SK-N-SH (cell line): ENCODE data around the gene AIP. TPM values are rescaled to one million over a fixed set of nuclear protein-coding genes. Genes with fewer than 3 reads are reported as not detected.
"Not testable (repeated sequence)": the region's sequence is repeated elsewhere in the genome, so short reads cannot be mapped to it uniquely, and the experiment has no call there.

Experiments used
- CTCF ChIA-PET: fragments of 300-600, 350-600 bp; formaldehyde crosslinking; extraction: SDS; loops from one replicate; lab custom pipeline; 2021; lab: Yijun Ruan, JAX
- POLR2A ChIA-PET: fragments of 350-600 bp; sonication (Branson Sonifier 250); formaldehyde crosslinking; extraction: SDS; loops from one replicate; lab custom pipeline; 2020; ENCODE audit warnings: antibody characterized with exemption, inconsistent platforms; lab: Yijun Ruan, JAX
- DNase-seq: peaks from one replicate; pipeline ENCODE4 v3.0.0; 2012
- H2AFZ ChIP-seq: fragments of 200-600 bp; sonication (generic); 2 replicates; pipeline ENCODE4 v1.8.1; 2016; ENCODE audit warnings: antibody characterized with exemption, mild to moderate bottlenecking, low read depth
- H3F3A ChIP-seq: fragments of 200-600 bp; sonication (generic); replicated peaks from 2 replicates; pipeline ENCODE3; 2016; ENCODE audit warnings: antibody characterized with exemption, mild to moderate bottlenecking; ENCODE audit not compliant: insufficient read depth
- H3K27ac ChIP-seq, 2 experiments: fragments of 200-500 bp in 1 of 2; fragments of 200-600 bp in 1 of 2; sonication (Bioruptor generic) in 1 of 2; sonication (generic), shearing (Covaris generic) in 1 of 2; 2 replicates each; pipeline versions ENCODE4 v1.5.1 to v1.6.1; 2014 to 2016; ENCODE audit warnings: low read depth in 2 of 2, inconsistent platforms in 1 of 2, low read length in 1 of 2, mild to moderate bottlenecking in 1 of 2, mixed read lengths in 1 of 2
- H3K27me3 ChIP-seq: fragments of 200-600 bp; sonication (generic), shearing (Covaris generic); 2 replicates; pipeline ENCODE4 v1.6.1; 2016; ENCODE audit warnings: mixed run types; ENCODE audit not compliant: insufficient read depth
- H3K36me3 ChIP-seq, 2 experiments: fragments of 200-500 bp in 1 of 2; fragments of 200-600 bp in 1 of 2; sonication (Bioruptor generic) in 1 of 2; sonication (generic) in 1 of 2; replicated peaks in 1 of 2; 2 replicates each; pipeline versions ENCODE3 to v1.5.1; 2014 to 2016; ENCODE audit warnings: low read length in 1 of 2, mild to moderate bottlenecking in 1 of 2; ENCODE audit not compliant: insufficient read depth in 2 of 2, control insufficient read depth in 1 of 2
- H3K4me1 ChIP-seq, 2 experiments: fragments of 200-500 bp in 1 of 2; fragments of 200-600 bp in 1 of 2; sonication (Bioruptor generic) in 1 of 2; sonication (generic), shearing (Covaris generic) in 1 of 2; 2 replicates each; pipeline versions ENCODE4 v1.5.1 to v1.6.1; 2014 to 2016; ENCODE audit warnings: low read depth in 1 of 2, low read length in 1 of 2, mixed run types in 1 of 2; ENCODE audit not compliant: insufficient read depth in 2 of 2, control insufficient read depth in 1 of 2
- H3K4me2 ChIP-seq: fragments of 200-600 bp; sonication (generic), shearing (Covaris generic); 2 replicates; pipeline ENCODE4 v1.6.1; 2017; ENCODE audit warnings: mixed run types
- H3K4me3 ChIP-seq, 2 experiments: fragments of 200-500 bp in 1 of 2; fragments of 200-600 bp in 1 of 2; sonication (Bioruptor generic) in 1 of 2; sonication (generic), shearing (Covaris generic) in 1 of 2; 2 replicates each; pipeline versions ENCODE4 v1.5.1 to v1.8.1; 2014 to 2016; ENCODE audit warnings: low read depth in 2 of 2, inconsistent platforms in 1 of 2, low read length in 1 of 2, mild to moderate bottlenecking in 1 of 2, mixed read lengths in 1 of 2, moderate library complexity in 1 of 2
- H3K79me2 ChIP-seq: fragments of 200-600 bp; sonication (generic); 2 replicates; pipeline ENCODE4 v1.8.1; 2017; ENCODE audit warnings: mild to moderate bottlenecking; ENCODE audit not compliant: insufficient read depth
- H3K9ac ChIP-seq: fragments of 200-600 bp; sonication (generic); 2 replicates; pipeline ENCODE4 v1.6.1; 2017; ENCODE audit warnings: mixed run types
- H3K9me2 ChIP-seq: fragments of 200-600 bp; sonication (generic); 2 replicates; pipeline ENCODE4 v1.6.1; 2017; ENCODE audit warnings: mixed run types
- H3K9me3 ChIP-seq: fragments of 200-600 bp; sonication (generic); 2 replicates; pipeline ENCODE4 v1.6.1; 2017; ENCODE audit warnings: mixed run types, mild to moderate bottlenecking, moderate library complexity
- H4K20me1 ChIP-seq: fragments of 200-600 bp; sonication (generic); 2 replicates; pipeline ENCODE4 v1.6.1; 2017; ENCODE audit warnings: mild to moderate bottlenecking, mixed run types; ENCODE audit not compliant: insufficient read depth
- CHD2 ChIP-seq: fragments of 150-350 bp; IDR thresholded peaks from 2 replicates; pipeline ENCODE4 v1.6.1; 2018; ENCODE audit warnings: low read length; ENCODE audit not compliant: partially characterized antibody
- ELF1 ChIP-seq: IDR thresholded peaks from 2 replicates; pipeline ENCODE4 v1.4.0; 2012
- EP300 ChIP-seq, 2 experiments: IDR thresholded peaks; 2 replicates each; pipeline versions ENCODE4 v1.4.0 to v1.6.1; 2012; ENCODE audit warnings: borderline replicate concordance in 1 of 2, low read depth in 1 of 2, low read length in 1 of 2
- GABPA ChIP-seq: IDR thresholded peaks from 2 replicates; pipeline ENCODE4 v1.4.0; 2012; ENCODE audit warnings: low read depth, mild to moderate bottlenecking
- GATA2 ChIP-seq: sonication (generic); formaldehyde crosslinking; IDR thresholded peaks from 2 replicates; pipeline ENCODE4 v1.5.0; 2020; ENCODE audit warnings: mild to moderate bottlenecking, missing genetic modification reagents
- IRF3 ChIP-seq: fragments of 150-350 bp; IDR thresholded peaks from 2 replicates; pipeline ENCODE4 v1.6.1; 2016; ENCODE audit warnings: mild to moderate bottlenecking, low read depth, low read length
- JUND ChIP-seq: IDR thresholded peaks from 2 replicates; pipeline ENCODE4 v1.4.0; 2012
- MEF2A ChIP-seq: IDR thresholded peaks from 2 replicates; pipeline ENCODE4 v1.4.0; 2012; ENCODE audit warnings: low read depth, borderline replicate concordance
- NRF1 ChIP-seq: IDR thresholded peaks from 2 replicates; pipeline ENCODE4 v1.6.1; 2012; ENCODE audit warnings: low read depth, mild to moderate bottlenecking, low read length
- PBX3 ChIP-seq: IDR thresholded peaks from 2 replicates; pipeline ENCODE4; 2012
- POLR2AphosphoS5 ChIP-seq: IDR thresholded peaks from 2 replicates; pipeline ENCODE4 v1.6.1; 2012; ENCODE audit warnings: low read depth, low read length
- RAD21 ChIP-seq: IDR thresholded peaks from 2 replicates; pipeline ENCODE4 v1.6.1; 2012; ENCODE audit warnings: mild to moderate bottlenecking, low read length
- RXRA ChIP-seq: IDR thresholded peaks from 2 replicates; pipeline ENCODE4 v1.4.0; 2012; ENCODE audit warnings: low read depth, mild to moderate bottlenecking, borderline replicate concordance
- SIN3A ChIP-seq: IDR thresholded peaks from 2 replicates; pipeline ENCODE4 v1.6.1; 2012; ENCODE audit warnings: low read depth, mild to moderate bottlenecking, low read length, moderate library complexity, borderline replicate concordance
- SMC3 ChIP-seq: IDR thresholded peaks from 2 replicates; pipeline ENCODE4 v1.6.1; 2012; ENCODE audit warnings: low read depth, low read length, improper control_type of control experiment
- TAF1 ChIP-seq: IDR thresholded peaks from 2 replicates; pipeline ENCODE4 v1.6.1; 2012; ENCODE audit warnings: low read depth, mild to moderate bottlenecking, low read length, moderate library complexity, borderline replicate concordance
- TEAD4 ChIP-seq: IDR thresholded peaks from 2 replicates; pipeline ENCODE4 v1.4.0; 2012; ENCODE audit warnings: mild to moderate bottlenecking, borderline replicate concordance; ENCODE audit not compliant: insufficient read depth
- YY1 ChIP-seq: IDR thresholded peaks from 2 replicates; pipeline ENCODE4 v1.4.0; 2012; ENCODE audit warnings: low read depth, mild to moderate bottlenecking
- WGBS: methylation state at CpG from one replicate; pipeline ENCODE4 v1.1.6; 2017; ENCODE audit warnings: low lambda C conversion rate; 5-methylcytosine and 5-hydroxymethylcytosine counted together
- polyA plus RNA-seq, 3 experiments: library from polyadenylated mRNA; depleted of rRNA; stranded (reverse); fragments of >200 nt; gene quantifications; 2 replicates each; pipeline ENCODE4 v1.2.3, GENCODE V29; 2012
- TF ChIP-seq, protein P1 (sequence below): fragments of 150-350 bp; IDR thresholded peaks from 2 replicates; pipeline ENCODE4 v1.6.1; 2017; ENCODE audit warnings: antibody characterized with exemption, low read length, low read depth, borderline replicate concordance

AIP gene
- polyA plus RNA-seq, 1 of the 3 experiments (the other 2 are of a cell fraction), result 207 TPM

DNA sequence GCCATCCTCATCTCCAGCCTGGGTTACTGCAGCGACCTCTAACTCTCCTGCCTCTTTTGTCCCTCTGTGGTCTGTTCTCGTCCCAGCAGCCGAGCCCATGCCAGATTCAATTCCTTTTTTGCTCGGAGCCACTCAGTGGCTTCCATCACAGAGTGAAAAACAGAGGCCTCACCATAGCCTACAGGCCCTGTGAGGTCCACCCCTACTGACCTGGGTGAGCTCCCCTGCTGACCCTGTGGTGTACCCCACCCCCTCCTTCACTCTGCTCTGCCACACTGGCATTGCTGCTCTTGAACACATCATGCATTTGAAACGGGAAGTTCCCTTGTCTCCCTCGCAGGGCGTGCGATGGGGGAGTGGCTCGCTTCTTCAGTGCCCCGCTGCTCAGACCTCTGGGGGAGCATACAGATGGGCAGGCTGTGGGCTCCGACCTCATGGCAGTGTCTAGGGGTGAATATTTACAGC lies 2.1 kb downstream of the AIP start:
- Histone ChIP-seq H3K36me3 (peaks cover 0 to 13% of the 10 kb centered on the region in 2 experiments), H3K79me2 (peaks cover 25% of the 10 kb centered on the region), H3K4me3 (no peak overlapping the region), H3K27ac (no peak overlapping the region), H2AFZ (no peak overlapping the region), H3K4me2 (no peak overlapping the region), H3K27me3 (no peaks in the 10 kb centered on the region), H3F3A (peaks cover 2% of the 10 kb centered on the region), H3K9me3 (no peaks in the 10 kb centered on the region)
- POLR2A ChIA-PET, result no interaction called here
- no peak for TF ChIP-seq RAD21
- no peak for TF ChIP-seq POLR2AphosphoS5
- TF ChIP-seq TAF1, result no peak
- TF ChIP-seq SIN3A, result no peak
- TF ChIP-seq CHD2, result no peak
- TF ChIP-seq JUND, result no peak
- TF ChIP-seq EP300 (IDR thresholded peaks at IDR 0.05; ENCODE audit: borderline replicate concordance in 1 of 2, low read depth in 1 of 2, low read length in 1 of 2), result no peak
- no peak for TF ChIP-seq MEF2A
- no peak for TF ChIP-seq GABPA
- TF ChIP-seq YY1, result no peak
- TF ChIP-seq TEAD4, result no peak
- TF ChIP-seq, all 33 proteins: peak for 0
- DNase-seq, result no peak
- peaks cover 6 to 17% of the 10 kb centered on the region in 2 experiments; a peak in 3 of 4 replicates for H3K4me1 ChIP-seq
- no peak overlapping the region for H3K9ac ChIP-seq
- H4K20me1 ChIP-seq, result no peaks in the 10 kb centered on the region
- 95% methylated on average over 11 of the region's 11 CpGs for WGBS
- H3K9me2 ChIP-seq, result no peaks in the 10 kb centered on the region
- CTCF ChIA-PET, result no interaction called here

DNA sequence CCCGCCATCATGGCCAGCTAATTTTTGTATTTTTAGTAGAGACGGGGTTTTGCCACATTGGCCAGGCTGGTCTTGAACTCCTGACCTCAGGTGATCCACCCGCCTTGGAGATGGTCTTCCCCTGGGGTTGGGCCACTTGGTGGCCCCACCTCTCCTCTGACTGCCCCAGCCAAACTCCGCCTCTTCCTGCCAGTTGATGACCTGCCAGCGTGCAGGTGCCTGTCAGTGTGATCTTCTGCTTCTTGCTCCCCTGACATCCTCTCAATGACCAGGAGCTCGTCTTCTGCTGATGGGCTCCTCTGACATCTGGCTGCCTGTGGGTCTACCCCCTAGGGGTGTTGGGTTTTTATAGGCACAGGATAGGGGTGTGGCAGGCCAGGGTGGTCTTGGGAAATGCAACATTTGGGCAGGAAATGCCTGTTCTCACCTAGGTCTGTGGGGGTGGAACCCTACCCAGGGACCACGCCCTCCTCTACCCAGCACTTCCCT lies 3.1 kb downstream of the AIP start:
- H3K27me3 ChIP-seq, H3K4me2 ChIP-seq, H3K9me3 ChIP-seq, H2AFZ ChIP-seq, H3F3A ChIP-seq, H3K4me3 ChIP-seq, H3K9me2 ChIP-seq, H3K9ac ChIP-seq, H4K20me1 ChIP-seq, POLR2A ChIA-PET, H3K27ac ChIP-seq, DNase-seq: not testable (repeated sequence)
- Histone ChIP-seq H3K4me1 (peaks cover 6 to 17% of the 10 kb centered on the region in 2 experiments; a peak in 3 of 4 replicates), H3K36me3 (peaks cover 0 to 24% of the 10 kb centered on the region in 2 experiments), H3K79me2 (peaks cover 25% of the 10 kb centered on the region)
- WGBS, result 94% methylated on average over 7 of the region's 7 CpGs
- CTCF ChIA-PET, result interaction anchor here (1.4 kb wide), 1 partner anchor 58 kb away, joined by 3 read pairs; the partner anchor contains the start of gene RPS6KB2

DNA sequence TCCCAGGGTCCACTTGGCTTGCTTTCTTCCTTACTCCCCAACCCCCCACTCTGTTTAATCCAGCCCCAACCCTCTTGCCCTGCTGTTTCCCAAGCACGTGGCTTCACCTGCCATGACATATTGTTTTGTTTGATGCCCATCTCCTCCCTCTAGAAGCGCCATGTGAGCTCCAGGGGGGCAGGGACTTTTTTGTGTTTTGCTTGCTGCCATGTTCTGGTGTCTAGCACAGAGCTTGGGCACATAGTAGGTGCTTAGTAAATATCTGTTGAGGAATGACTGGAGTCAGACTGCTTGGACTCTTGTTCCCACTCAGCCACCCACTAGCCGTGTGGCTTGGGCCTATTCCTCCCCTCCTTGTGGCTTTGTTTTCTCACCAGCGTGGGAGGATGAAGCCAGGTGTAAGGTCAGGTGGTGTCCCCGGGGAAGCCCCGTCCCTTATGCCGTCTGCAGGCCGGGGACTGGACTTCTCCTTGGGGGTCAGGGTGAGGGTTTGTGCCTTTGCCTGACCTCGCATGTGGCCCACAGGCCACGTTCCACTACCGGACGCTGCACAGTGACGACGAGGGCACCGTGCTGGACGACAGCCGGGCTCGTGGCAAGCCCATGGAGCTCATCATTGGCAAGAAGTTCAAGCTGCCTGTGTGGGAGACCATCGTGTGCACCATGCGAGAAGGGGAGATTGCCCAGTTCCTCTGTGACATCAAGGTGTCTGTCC lies 3.8 kb downstream of the AIP start:
- Histone ChIP-seq H3K27me3 (no peaks in the 10 kb centered on the region), H3K4me3 (no peak overlapping the region), H3K4me1 (peaks cover 6 to 17% of the 10 kb centered on the region in 2 experiments; a peak in 3 of 4 replicates), H3K9me2 (no peaks in the 10 kb centered on the region), H3K79me2 (peaks cover 25% of the 10 kb centered on the region), H3K36me3 (peaks cover 0 to 27% of the 10 kb centered on the region in 2 experiments), H3K9ac (no peak overlapping the region), H3K9me3 (no peaks in the 10 kb centered on the region), H2AFZ (no peak overlapping the region), H3F3A (no peaks in the 10 kb centered on the region), H4K20me1 (no peaks in the 10 kb centered on the region), H3K27ac (no peak overlapping the region), H3K4me2 (no peak overlapping the region)
- no peak for DNase-seq
- CTCF ChIA-PET, result interaction anchor here (1.4 kb wide), 1 partner anchor 59 kb away, joined by 3 read pairs; the partner anchor contains the start of gene RPS6KB2
- POLR2A ChIA-PET, result no interaction called here
- WGBS, result 96% methylated on average over 13 of the region's 20 CpGs
- TF ChIP-seq RXRA, result no peak
- TF ChIP-seq GATA2, result no peak
- TF ChIP-seq MEF2A, result no peak
- TF ChIP-seq, protein P1, sequence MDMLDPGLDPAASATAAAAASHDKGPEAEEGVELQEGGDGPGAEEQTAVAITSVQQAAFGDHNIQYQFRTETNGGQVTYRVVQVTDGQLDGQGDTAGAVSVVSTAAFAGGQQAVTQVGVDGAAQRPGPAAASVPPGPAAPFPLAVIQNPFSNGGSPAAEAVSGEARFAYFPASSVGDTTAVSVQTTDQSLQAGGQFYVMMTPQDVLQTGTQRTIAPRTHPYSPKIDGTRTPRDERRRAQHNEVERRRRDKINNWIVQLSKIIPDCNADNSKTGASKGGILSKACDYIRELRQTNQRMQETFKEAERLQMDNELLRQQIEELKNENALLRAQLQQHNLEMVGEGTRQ, result no peak
- no peak for TF ChIP-seq ELF1
- TF ChIP-seq PBX3, result no peak
- TF ChIP-seq NRF1, result no peak
- TF ChIP-seq SMC3, result no peak
- TF ChIP-seq IRF3, result no peak
- no peak for TF ChIP-seq RAD21
